DND-41 (cell line): ENCODE data around the gene RIPOR2.

Experiments used
- CTCF ChIP-seq: IDR thresholded peaks from 2 replicates; pipeline ENCODE4 v1.5.1; 2012; ENCODE audit warnings: borderline replicate concordance, low read length, moderate library complexity, mild to moderate bottlenecking; ENCODE audit not compliant: poor library complexity, severe bottlenecking; ENCODE audit errors: extremely low read depth
- EZH2 ChIP-seq: IDR thresholded peaks from 3 replicates; pipeline ENCODE4 v1.6.1; 2012; ENCODE audit warnings: borderline replicate concordance, low read depth, mild to moderate bottlenecking, moderate library complexity, low read length, inconsistent platforms; ENCODE audit not compliant: severe bottlenecking

- TF ChIP-seq CTCF (no peak), EZH2 (no peak)
Observed at GRCh38 chr6:24832794-24833193, 103.0 kb downstream of the RIPOR2 start.
